ENCODE measurements around the gene COL11A1.

- no peak for TF ChIP-seq POLR2AphosphoS5 (IDR thresholded peaks at IDR 0.05; ENCODE audit: low read depth, low read length)
- TF ChIP-seq, protein P1, sequence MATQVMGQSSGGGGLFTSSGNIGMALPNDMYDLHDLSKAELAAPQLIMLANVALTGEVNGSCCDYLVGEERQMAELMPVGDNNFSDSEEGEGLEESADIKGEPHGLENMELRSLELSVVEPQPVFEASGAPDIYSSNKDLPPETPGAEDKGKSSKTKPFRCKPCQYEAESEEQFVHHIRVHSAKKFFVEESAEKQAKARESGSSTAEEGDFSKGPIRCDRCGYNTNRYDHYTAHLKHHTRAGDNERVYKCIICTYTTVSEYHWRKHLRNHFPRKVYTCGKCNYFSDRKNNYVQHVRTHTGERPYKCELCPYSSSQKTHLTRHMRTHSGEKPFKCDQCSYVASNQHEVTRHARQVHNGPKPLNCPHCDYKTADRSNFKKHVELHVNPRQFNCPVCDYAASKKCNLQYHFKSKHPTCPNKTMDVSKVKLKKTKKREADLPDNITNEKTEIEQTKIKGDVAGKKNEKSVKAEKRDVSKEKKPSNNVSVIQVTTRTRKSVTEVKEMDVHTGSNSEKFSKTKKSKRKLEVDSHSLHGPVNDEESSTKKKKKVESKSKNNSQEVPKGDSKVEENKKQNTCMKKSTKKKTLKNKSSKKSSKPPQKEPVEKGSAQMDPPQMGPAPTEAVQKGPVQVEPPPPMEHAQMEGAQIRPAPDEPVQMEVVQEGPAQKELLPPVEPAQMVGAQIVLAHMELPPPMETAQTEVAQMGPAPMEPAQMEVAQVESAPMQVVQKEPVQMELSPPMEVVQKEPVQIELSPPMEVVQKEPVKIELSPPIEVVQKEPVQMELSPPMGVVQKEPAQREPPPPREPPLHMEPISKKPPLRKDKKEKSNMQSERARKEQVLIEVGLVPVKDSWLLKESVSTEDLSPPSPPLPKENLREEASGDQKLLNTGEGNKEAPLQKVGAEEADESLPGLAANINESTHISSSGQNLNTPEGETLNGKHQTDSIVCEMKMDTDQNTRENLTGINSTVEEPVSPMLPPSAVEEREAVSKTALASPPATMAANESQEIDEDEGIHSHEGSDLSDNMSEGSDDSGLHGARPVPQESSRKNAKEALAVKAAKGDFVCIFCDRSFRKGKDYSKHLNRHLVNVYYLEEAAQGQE (IDR thresholded peaks at IDR 0.05; ENCODE audit: insufficient read depth in 1 of 2, low read depth in 2 of 2, low read length in 2 of 2): no peak
These were observed at the start of gene COL11A1 for GRCh38 chr1:103108376-103109150.
